Endodermal cell (in vitro differentiated cells): Measurements from ENCODE around the gene CLCNKA. TPM values are rescaled to one million over a fixed set of nuclear protein-coding genes. Genes with fewer than 3 reads are reported as not detected.

ENCODE experiments used
- DNase-seq: peaks from one replicate; pipeline ENCODE4 v3.0.0-alpha.2; 2017
- H3K27ac ChIP-seq: 2 replicates; pipeline ENCODE4 v1.5.1; 2013; ENCODE audit warnings: mild to moderate bottlenecking, low read depth, low read length, moderate library complexity
- H3K27me3 ChIP-seq: 2 replicates; pipeline ENCODE4 v1.6.1; 2013; ENCODE audit warnings: mild to moderate bottlenecking, low read length, moderate library complexity; ENCODE audit not compliant: insufficient read depth, control insufficient read depth, poor library complexity, severe bottlenecking
- H3K36me3 ChIP-seq: 2 replicates; pipeline ENCODE4 v1.7.0; 2013; ENCODE audit warnings: mild to moderate bottlenecking, low read length, moderate library complexity; ENCODE audit not compliant: control insufficient read depth, insufficient read depth
- H3K4me1 ChIP-seq: one replicate; pipeline ENCODE4 v1.7.0; 2013; ENCODE audit warnings: low read length; ENCODE audit not compliant: control insufficient read depth, insufficient read depth
- H3K4me3 ChIP-seq: 2 replicates; pipeline ENCODE4 v1.5.1; 2013; ENCODE audit warnings: mild to moderate bottlenecking, low read length, moderate library complexity
- H3K9ac ChIP-seq: 2 replicates; pipeline ENCODE4 v1.6.1; 2013; ENCODE audit warnings: mild to moderate bottlenecking, low read length, moderate library complexity; ENCODE audit not compliant: poor library complexity, severe bottlenecking; ENCODE audit errors: extremely low read depth
- H3K9me3 ChIP-seq: 2 replicates; pipeline ENCODE4 v1.6.1; 2013; ENCODE audit warnings: mild to moderate bottlenecking, low read length, moderate library complexity; ENCODE audit not compliant: control insufficient read depth
- H3K27ac Mint-ChIP-seq: 2 replicates; pipeline ENCODE4 v1.8.0; 2020; ENCODE audit warnings: mixed read lengths
- H3K27me3 Mint-ChIP-seq: 2 replicates; pipeline ENCODE4 v1.8.0; 2021; ENCODE audit warnings: mild to moderate bottlenecking, mixed read lengths; ENCODE audit not compliant: insufficient read depth
- H3K36me3 Mint-ChIP-seq: 2 replicates; pipeline ENCODE4 v1.8.0; 2020; ENCODE audit warnings: low read depth, mixed read lengths
- H3K4me1 Mint-ChIP-seq: 2 replicates; pipeline ENCODE4 v1.8.0; 2020; ENCODE audit warnings: mixed read lengths
- H3K4me3 Mint-ChIP-seq: 2 replicates; pipeline ENCODE4 v1.8.0; 2020; ENCODE audit warnings: mild to moderate bottlenecking, moderate library complexity, mixed read lengths
- H3K9me3 Mint-ChIP-seq: 2 replicates; pipeline ENCODE4 v1.8.0; 2020; ENCODE audit warnings: mild to moderate bottlenecking, mixed read lengths
- WGBS, 2 experiments: methylation state at CpG; one replicate each; pipeline versions ENCODE4 v1.1.5 to v1.1.7; 2013; ENCODE audit warnings: missing lambda C conversion rate in 2 of 2, mixed read lengths in 1 of 2; ENCODE audit not compliant: insufficient coverage in 1 of 2, insufficient read length in 1 of 2; 5-methylcytosine and 5-hydroxymethylcytosine counted together
- total RNA-seq, 2 donors: library from RNA; stranded (reverse); fragmentation: NEBNext Ultra II Directional in 1 of 2; extraction: Animal tissue kit (Norgen Biotek cat#: 25700) in 1 of 2; gene quantifications; 2 replicates in 1 of 2; 3 replicates in 1 of 2; pipeline ENCODE4 v1.2.1, GENCODE V29; 2021
- TF ChIP-seq, protein P1 (sequence below): fragments of 200-600 bp; sonication (generic); conservative IDR thresholded peaks from 2 replicates; pipeline ENCODE4 v1.5.0; 2021; ENCODE audit warnings: antibody characterized with exemption, mild to moderate bottlenecking

Gene CLCNKA
- total RNA-seq, 2 donors from 2014 or later, result 3.2 to 3.5 TPM

DNA sequence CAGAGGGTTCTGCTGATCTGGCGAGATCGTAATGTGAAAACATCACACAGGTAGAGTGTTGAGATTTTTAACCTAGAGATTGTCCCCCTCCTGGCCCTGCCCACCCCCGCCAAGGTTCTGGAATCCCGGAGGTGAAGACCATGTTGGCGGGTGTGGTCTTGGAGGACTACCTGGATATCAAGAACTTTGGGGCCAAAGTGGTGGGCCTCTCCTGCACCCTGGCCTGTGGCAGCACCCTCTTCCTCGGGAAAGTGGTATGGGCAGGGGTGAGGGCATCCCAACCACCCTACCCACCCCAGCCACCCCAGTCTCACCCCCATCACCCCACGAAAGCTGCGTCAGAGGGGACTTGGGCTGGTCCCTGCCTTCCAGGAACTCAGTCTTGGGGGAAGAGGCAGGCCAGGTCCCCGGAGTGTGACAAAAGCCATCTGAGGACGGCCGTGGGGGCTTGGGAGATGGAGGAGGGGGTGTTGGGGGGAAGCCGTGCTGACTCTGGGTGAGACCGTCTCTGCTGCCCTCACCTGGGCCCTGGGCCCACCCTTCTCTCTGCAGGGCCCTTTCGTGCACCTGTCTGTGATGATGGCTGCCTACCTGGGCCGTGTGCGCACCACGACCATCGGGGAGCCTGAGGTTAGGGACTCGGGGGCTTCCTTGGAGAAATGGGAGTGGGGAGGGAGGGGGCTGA, 26.1 kb downstream of the CLCNKA start:
- Mint-ChIP-seq H3K36me3 (no peaks in the 10 kb centered on the region), H3K4me3 (peak overlapping the region; percentile 52), H3K9me3 (no peaks in the 10 kb centered on the region), H3K27me3 (peaks cover 17% of the 10 kb centered on the region), H3K27ac (no peak overlapping the region), H3K4me1 (peaks cover 10% of the 10 kb centered on the region)
- no peak overlapping the region for H3K27ac ChIP-seq
- H3K9ac ChIP-seq, result no peak overlapping the region
- no peak for DNase-seq
- H3K4me3 ChIP-seq, result no peak overlapping the region
- TF ChIP-seq, protein P1, sequence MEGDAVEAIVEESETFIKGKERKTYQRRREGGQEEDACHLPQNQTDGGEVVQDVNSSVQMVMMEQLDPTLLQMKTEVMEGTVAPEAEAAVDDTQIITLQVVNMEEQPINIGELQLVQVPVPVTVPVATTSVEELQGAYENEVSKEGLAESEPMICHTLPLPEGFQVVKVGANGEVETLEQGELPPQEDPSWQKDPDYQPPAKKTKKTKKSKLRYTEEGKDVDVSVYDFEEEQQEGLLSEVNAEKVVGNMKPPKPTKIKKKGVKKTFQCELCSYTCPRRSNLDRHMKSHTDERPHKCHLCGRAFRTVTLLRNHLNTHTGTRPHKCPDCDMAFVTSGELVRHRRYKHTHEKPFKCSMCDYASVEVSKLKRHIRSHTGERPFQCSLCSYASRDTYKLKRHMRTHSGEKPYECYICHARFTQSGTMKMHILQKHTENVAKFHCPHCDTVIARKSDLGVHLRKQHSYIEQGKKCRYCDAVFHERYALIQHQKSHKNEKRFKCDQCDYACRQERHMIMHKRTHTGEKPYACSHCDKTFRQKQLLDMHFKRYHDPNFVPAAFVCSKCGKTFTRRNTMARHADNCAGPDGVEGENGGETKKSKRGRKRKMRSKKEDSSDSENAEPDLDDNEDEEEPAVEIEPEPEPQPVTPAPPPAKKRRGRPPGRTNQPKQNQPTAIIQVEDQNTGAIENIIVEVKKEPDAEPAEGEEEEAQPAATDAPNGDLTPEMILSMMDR, result no peak
- H3K9me3 ChIP-seq, result no peaks in the 10 kb centered on the region
- H3K36me3 ChIP-seq, result no peaks in the 10 kb centered on the region
- 71 to 88% methylated on average over 8 to 18 of the region's 19 CpGs for WGBS, 2 experiments
- H3K27me3 ChIP-seq, result no peaks in the 10 kb centered on the region
- H3K4me1 ChIP-seq, result peaks cover 2% of the 10 kb centered on the region

DNA sequence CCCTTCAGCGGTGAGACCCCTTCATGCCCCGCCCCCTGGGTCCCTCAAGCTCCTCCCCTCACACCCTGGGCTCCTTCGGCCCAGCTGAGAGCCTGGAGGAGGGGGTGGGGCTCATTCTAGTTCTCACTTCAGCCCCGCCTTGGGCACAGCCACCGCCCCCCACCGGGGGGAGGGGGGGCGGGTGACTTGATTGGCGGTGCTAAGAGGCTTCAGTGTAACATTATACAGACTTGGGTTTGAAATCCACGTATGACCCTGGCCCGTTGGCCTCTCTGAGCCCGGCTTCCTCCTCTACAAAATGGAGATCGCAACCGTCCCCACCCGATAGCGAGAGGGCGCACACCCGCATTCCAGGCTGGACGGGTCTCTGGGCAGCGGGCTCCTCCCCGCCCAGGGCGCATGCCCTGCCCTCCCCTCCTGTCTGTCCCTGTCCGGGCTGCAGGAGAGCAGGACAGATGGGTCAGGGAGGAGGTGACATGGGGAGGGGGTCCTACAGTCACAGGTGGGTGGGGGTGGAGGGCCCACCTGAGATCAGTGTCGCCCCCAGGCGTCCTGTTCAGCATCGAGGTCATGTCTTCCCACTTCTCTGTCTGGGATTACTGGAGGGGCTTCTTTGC, 26.8 kb downstream of the CLCNKA start:
- Histone ChIP-seq H3K4me1 (peaks cover 2% of the 10 kb centered on the region), H3K9me3 (no peaks in the 10 kb centered on the region), H3K9ac (peak overlapping the region; percentile 57), H3K27me3 (no peaks in the 10 kb centered on the region), H3K36me3 (no peaks in the 10 kb centered on the region), H3K4me3 (peak overlapping the region; percentile 76), H3K27ac (no peak overlapping the region)
- peaks cover 10% of the 10 kb centered on the region for H3K4me1 Mint-ChIP-seq
- peak; percentile 98 for DNase-seq
- H3K36me3 Mint-ChIP-seq, result no peaks in the 10 kb centered on the region
- peak overlapping the region; percentile 52 for H3K4me3 Mint-ChIP-seq
- peaks cover 17% of the 10 kb centered on the region for H3K27me3 Mint-ChIP-seq
- TF ChIP-seq, protein P1, result peak; percentile 60
- WGBS, 2 experiments, result 3 to 8% methylated on average over 6 to 23 of the region's 25 CpGs
- no peaks in the 10 kb centered on the region for H3K9me3 Mint-ChIP-seq
- H3K27ac Mint-ChIP-seq, result peak overlapping the region; percentile 35

DNA sequence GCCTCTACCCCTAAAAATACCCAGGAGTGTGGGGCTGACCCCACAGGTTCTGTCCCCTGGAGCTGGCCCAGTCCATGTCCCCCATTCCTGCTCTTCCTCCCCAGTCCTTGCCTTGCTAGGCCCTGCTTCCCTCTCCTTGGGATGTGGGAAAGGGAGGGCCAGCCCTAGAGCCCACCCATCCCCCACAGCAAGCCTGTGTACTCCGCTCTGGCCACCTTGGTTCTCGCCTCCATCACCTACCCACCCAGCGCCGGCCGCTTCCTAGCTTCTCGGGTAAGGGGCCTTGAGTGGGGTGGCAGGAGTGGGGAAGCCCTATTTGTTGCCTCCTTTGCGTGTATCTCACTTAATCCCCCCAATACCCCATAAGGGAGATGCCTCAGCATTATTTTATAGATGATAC, 28.5 kb downstream of the CLCNKA start:
- no peaks in the 10 kb centered on the region for H3K9me3 ChIP-seq
- peak; percentile 79 for DNase-seq
- Mint-ChIP-seq H3K27me3 (peaks cover 17% of the 10 kb centered on the region), H3K4me3 (no peak overlapping the region), H3K27ac (peak overlapping the region; percentile 48), H3K9me3 (no peaks in the 10 kb centered on the region), H3K4me1 (peaks cover 12% of the 10 kb centered on the region), H3K36me3 (no peaks in the 10 kb centered on the region)
- no peak overlapping the region for H3K4me3 ChIP-seq
- H3K9ac ChIP-seq, result no peak overlapping the region
- 80 to 87% methylated on average over 1 to 5 of the region's 7 CpGs for WGBS, 2 experiments
- TF ChIP-seq, protein P1, result no peak
- H3K36me3 ChIP-seq, result no peaks in the 10 kb centered on the region
- H3K4me1 ChIP-seq, result peaks cover 2% of the 10 kb centered on the region
- no peak overlapping the region for H3K27ac ChIP-seq
- H3K27me3 ChIP-seq, result no peaks in the 10 kb centered on the region
